Glutamatergic neuron (in vitro differentiated cells): ENCODE data around the gene CEBPZOS. TPM values are rescaled to one million over a fixed set of nuclear protein-coding genes. Genes with fewer than 3 reads are reported as not detected.
"Not testable (repeated sequence)": the region's sequence is repeated elsewhere in the genome, so short reads cannot be mapped to it uniquely, and the experiment has no call there.

Source experiments
- DNase-seq: peaks from one replicate; pipeline ENCODE4 v3.0.0; 2022
- H3K27ac Mint-ChIP-seq: one replicate; pipeline ENCODE4 v1.8.0; 2020; ENCODE audit warnings: mild to moderate bottlenecking, mixed read lengths, inconsistent platforms; ENCODE audit not compliant: unreplicated experiment
- H3K27me3 Mint-ChIP-seq: one replicate; pipeline ENCODE4 v1.8.0; 2020; ENCODE audit warnings: mild to moderate bottlenecking, moderate library complexity, mixed read lengths, inconsistent platforms; ENCODE audit not compliant: unreplicated experiment
- H3K36me3 Mint-ChIP-seq: one replicate; pipeline ENCODE4 v1.8.0; 2020; ENCODE audit warnings: mild to moderate bottlenecking, mixed read lengths, inconsistent platforms; ENCODE audit not compliant: unreplicated experiment
- H3K4me1 Mint-ChIP-seq: one replicate; pipeline ENCODE4 v1.8.0; 2020; ENCODE audit warnings: mild to moderate bottlenecking, low read depth, mixed read lengths, inconsistent platforms; ENCODE audit not compliant: unreplicated experiment
- H3K4me3 Mint-ChIP-seq: one replicate; pipeline ENCODE4 v1.8.0; 2020; ENCODE audit warnings: mild to moderate bottlenecking, mixed read lengths, inconsistent platforms; ENCODE audit not compliant: unreplicated experiment
- H3K9me3 Mint-ChIP-seq: one replicate; pipeline ENCODE4 v1.8.0; 2020; ENCODE audit warnings: mild to moderate bottlenecking, moderate library complexity, mixed read lengths, inconsistent platforms; ENCODE audit not compliant: unreplicated experiment
- CTCF ChIP-seq: fragments of 200-600 bp; sonication (generic); IDR thresholded peaks from one replicate; pipeline ENCODE4 v1.5.0; 2021; ENCODE audit not compliant: partially characterized antibody, unreplicated experiment
- total RNA-seq: library from RNA; stranded (reverse); fragmentation: NEBNext Ultra II Directional; extraction: Animal tissue kit (Norgen Biotek cat#: 25700); gene quantifications from one replicate; pipeline ENCODE4 v1.2.1, GENCODE V29; 2021; ENCODE audit not compliant: unreplicated experiment

CEBPZOS gene
- total RNA-seq, 1 donor from 2014 or later, result 39.9 TPM

GRCh38 chr2:37205689-37206341 is 9.5 kb downstream of the CEBPZOS start:
- Mint-ChIP-seq H3K36me3 (peaks cover 68% of the 10 kb centered on the region), H3K9me3 (peaks cover 24% of the 10 kb centered on the region), H3K27ac (no peak overlapping the region), H3K4me1 (no peaks in the 10 kb centered on the region), H3K4me3 (no peak overlapping the region), H3K27me3 (peaks cover 3% of the 10 kb centered on the region)
- no peak for TF ChIP-seq CTCF
- DNase-seq, result no peak

GRCh38 chr2:37206760-37207159 is 10.5 kb downstream of the CEBPZOS start:
- Mint-ChIP-seq H3K9me3 (peaks cover 24% of the 10 kb centered on the region), H3K36me3 (peaks cover 75% of the 10 kb centered on the region)
- not testable (repeated sequence) for H3K4me1 Mint-ChIP-seq, DNase-seq, H3K4me3 Mint-ChIP-seq, H3K27me3 Mint-ChIP-seq, H3K27ac Mint-ChIP-seq

- DNase-seq, result no peak
- no peak overlapping the region for H3K27ac Mint-ChIP-seq
- no peaks in the 10 kb centered on the region for H3K27me3 Mint-ChIP-seq
- H3K36me3 Mint-ChIP-seq, result peaks cover 52% of the 10 kb centered on the region
- no peak overlapping the region for H3K4me3 Mint-ChIP-seq
- TF ChIP-seq CTCF, result no peak
- no peaks in the 10 kb centered on the region for H3K4me1 Mint-ChIP-seq
- peaks cover 21% of the 10 kb centered on the region for H3K9me3 Mint-ChIP-seq
Measured at GRCh38 chr2:37211212-37211611, 14.9 kb downstream of the CEBPZOS start.

- Mint-ChIP-seq H3K4me3 (no peak overlapping the region), H3K9me3 (peaks cover 18% of the 10 kb centered on the region), H3K36me3 (peaks cover 47% of the 10 kb centered on the region)
Measured at GRCh38 chr2:37211939-37212338, 15.6 kb downstream of the CEBPZOS start.

GRCh38 chr2:37215250-37215649 is 19.0 kb downstream of the CEBPZOS start:
- no peak overlapping the region for H3K27ac Mint-ChIP-seq
- H3K9me3 Mint-ChIP-seq, result no peaks in the 10 kb centered on the region
- H3K36me3 Mint-ChIP-seq, result peaks cover 14% of the 10 kb centered on the region
- no peak for DNase-seq
- H3K4me3 Mint-ChIP-seq, result no peak overlapping the region
- H3K4me1 Mint-ChIP-seq, result no peaks in the 10 kb centered on the region
- no peak for TF ChIP-seq CTCF
- H3K27me3 Mint-ChIP-seq, result no peaks in the 10 kb centered on the region

More at GRCh38 chr2:37211939-37212338, 15.6 kb downstream of the CEBPZOS start:
- H3K27me3 Mint-ChIP-seq, result no peaks in the 10 kb centered on the region
- no peak for DNase-seq
- H3K27ac Mint-ChIP-seq, result no peak overlapping the region
- no peak for TF ChIP-seq CTCF
- H3K4me1 Mint-ChIP-seq, result no peaks in the 10 kb centered on the region
